NK-92 (cell line): ENCODE data around the gene NEAT1.

Experiments
- DNase-seq: peaks from one replicate; lab custom pipeline; 2025; ENCODE audit not compliant: unreplicated experiment; lab: John Stamatoyannopoulos, UW

The NEAT1 gene

DNA sequence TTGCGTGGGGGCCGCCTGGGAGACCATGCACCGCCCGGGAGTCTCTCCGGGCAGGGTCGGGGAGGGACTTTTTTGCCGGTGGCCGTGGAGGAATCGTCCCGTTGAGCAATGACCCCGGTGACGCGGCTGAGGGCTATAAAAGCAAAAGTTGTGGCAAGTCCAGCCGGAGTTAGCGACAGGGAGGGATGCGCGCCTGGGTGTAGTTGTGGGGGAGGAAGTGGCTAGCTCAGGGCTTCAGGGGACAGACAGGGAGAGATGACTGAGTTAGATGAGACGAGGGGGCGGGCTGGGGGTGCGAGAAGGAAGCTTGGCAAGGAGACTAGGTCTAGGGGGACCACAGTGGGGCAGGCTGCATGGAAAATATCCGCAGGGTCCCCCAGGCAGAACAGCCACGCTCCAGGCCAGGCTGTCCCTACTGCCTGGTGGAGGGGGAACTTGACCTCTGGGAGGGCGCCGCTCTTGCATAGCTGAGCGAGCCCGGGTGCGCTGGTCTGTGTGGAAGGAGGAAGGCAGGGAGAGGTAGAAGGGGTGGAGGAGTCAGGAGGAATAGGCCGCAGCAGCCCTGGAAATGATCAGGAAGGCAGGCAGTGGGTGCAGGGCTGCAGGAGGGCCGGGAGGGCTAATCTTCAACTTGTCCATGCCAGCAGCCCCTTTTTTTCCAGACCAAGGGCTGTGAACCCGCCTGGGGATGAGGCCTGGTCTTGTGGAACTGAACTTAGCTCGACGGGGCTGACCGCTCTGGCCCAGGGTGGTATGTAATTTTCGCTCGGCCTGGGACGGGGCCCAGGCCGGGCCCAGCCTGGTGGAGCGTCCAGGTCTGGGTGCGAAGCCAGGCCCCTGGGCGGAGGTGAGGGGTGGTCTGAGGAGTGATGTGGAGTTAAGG, at the start of gene NEAT1:
Gene NEAT1, plus strand, starts transcription at position 166 of the 883 bp plus-strand sequence.
- DNase-seq: peak; percentile 37

DNA sequence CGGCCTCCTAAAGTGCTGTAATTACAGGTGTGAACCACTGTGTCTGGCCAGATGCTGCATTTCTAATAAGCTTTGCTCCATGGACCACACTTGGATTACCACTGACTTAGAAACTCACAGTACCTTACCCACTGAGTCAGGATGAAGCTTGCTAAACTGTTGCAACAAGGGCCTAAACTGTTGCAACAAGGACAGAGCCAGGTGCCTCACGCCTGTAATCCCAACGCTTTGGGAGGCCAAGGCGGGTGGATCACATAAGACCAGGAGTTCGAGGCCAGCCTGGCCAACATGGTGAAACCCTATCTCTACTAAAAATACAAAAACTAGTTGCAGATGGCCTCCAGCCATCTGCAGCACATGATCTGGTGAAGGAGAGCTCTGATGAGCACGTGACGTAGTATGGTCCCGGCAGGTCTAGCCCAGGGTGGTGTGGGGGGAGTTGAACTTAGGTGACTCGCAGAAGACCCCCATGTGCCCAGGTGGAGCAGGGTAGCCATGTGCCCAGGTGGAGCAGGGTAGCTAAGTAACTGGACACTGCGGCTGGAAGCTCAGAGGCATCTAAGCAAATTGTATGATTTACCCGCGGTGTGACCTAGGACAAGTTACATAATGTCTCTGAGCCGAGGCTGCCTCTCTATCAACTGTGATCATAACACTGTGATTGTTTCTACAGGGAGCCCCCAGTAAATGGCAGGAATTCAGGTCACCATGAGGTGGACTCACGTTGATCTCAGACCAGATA, 48.6 kb upstream of the NEAT1 start:
- DNase-seq: no peak

DNA sequence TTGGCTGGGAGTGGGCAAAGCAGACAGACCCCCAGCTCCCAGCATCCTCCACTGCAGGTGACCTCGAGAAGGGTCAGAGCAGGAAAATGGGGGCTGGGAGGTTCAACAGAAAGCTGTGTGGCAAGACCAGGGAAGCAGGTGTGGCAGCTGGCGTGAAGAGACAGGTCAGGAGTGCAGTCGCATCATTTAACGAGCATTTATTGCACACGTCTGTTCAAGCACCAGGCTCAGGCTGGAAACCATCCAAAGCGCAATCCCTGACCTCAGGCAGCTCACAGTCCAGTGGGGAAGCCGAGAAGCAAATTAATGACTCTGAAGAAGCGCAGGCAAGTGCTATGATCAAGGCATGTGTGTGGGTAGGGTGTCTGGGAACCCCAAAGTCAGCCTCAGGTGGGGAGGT, 47.6 kb upstream of the NEAT1 start:
- no peak for DNase-seq

- no peak for DNase-seq
Observed at GRCh38 chr11:65376138-65376713, 46.4 kb upstream of the NEAT1 start.

DNA sequence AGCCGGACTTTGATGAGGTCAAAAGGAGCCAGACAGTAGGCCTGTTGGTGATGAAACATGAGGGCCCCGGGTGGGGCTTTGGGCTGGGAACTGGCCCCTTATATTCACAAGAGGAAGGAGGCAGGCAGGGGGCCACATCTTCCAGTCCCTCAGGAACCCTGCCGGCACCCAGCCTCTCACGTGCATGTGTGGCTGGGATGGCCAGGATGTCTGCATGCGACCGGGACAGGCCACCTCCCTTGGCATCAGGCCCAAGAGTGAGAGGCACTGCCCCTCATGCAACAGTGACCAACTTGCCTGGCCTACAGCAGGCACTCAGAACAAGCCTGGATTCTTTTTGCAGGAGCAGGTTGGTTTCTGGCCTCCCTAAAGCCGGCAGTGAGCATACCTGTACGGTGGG, 45.6 kb upstream of the NEAT1 start:
- no peak for DNase-seq

DNA sequence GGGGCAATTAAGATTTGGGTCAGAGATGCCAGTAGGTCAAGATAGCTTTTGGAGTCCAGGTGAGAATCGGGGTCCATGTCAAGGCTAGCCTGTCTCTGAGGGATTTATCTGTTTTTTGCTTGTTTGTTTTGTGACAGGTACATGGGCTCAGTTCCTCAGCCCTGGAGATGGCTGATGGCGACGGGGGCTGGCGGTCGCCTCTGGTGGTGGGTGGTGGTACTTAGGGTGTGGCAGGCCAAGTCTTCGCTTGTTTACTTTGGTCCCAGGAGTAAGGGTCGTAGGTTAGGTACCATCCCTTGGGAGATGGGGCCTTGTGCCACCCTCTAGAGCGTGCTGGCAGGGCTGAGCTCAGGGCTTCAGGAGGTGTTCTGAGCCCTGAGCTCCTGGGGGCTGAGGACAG, 44.8 kb upstream of the NEAT1 start:
- DNase-seq: no peak

DNA sequence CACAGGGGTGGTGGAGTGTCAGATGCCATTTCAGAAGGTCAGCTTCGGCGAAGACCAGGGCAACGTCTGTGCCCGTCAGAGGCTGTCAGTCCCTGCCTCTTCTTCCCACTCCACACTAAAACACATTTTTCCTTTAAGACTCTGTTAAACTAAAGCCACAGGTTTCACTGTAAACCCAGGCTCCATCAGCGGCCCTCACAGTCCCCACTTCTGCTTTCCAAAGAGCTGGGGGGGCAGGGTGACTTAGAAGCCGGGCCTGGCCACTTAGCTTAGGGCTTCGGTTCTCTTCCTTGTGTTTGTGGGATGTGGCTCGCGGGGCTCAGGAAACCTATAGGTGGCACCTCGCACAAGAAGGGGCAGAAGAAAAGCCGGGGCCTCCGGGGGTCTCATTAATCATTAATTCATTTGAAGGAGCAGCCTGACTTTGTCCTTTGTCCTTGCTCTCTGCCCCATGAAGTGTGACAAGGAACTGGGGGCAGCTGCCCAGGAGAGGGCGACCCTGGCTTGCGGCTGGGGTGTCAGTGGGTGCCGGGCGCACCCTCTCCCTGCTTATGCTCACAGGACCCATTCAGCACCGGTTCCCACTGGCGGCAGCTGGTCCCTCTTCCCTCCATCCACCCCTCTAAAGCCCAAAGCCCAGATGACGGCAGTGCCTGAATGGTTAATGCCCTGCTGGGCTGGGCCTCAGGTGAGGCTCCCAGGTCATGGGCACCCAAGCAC, 44.2 kb upstream of the NEAT1 start:
- no peak for DNase-seq

DNA sequence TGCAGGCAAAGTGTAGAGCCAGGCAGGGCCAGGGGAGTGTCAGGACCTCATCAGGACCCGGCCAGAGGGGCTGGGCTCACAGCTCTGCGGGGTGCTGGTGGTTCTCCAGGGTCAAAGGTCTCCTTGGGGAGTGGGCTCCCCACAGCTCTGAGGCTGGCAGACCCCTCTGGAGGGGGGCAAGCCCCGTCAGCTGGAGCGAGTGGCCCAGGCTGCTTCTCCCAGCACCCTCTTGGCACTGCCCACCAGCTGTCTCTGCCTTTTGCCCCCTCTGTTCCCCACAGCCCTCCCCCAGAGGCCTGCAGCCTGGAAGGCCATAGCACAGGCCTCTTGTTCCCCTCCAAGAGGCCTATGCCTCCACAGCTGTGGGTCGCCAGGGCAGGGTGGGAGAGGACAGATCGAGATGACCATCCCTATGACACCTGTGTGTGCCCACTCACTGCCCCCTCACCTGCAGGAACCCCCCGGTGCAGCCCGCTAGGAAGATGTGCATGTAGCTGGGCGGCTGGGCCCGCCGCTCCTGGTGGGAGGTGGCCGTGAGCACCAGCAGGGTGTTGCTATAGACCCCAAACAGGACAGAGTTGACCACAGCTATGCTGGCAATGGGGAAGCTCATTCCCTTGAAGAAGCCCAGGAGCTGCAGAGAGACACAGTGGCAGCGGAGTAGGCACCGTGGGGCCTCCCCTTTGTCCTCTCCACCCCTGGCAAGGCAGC, 43.5 kb upstream of the NEAT1 start:
- DNase-seq: no peak

- DNase-seq: no peak
Observed at GRCh38 chr11:65379698-65380459, 42.7 kb upstream of the NEAT1 start.

- DNase-seq: no peak
Observed at GRCh38 chr11:65380460-65381119, 42.0 kb upstream of the NEAT1 start.

DNA sequence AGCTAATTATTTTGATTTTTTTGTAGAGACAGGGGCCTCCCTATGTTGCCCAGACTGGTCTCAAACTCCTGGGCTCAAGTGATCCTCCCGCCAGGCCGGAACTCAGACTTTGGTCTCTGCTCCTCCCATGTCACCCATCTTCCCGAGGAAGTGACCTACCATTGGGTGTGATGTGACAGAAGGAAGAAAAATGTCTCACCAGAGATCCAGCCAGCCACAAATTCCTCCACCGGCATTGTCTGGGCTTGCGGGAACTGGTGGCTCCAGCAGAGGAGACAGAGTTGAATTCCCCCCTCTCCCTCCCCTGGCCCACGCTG, 40.9 kb upstream of the NEAT1 start:
- no peak for DNase-seq

- DNase-seq: peak; percentile 45
Observed at GRCh38 chr11:65382033-65382803, 40.4 kb upstream of the NEAT1 start, which contains the start of gene SLC25A45. TSS of gene SLC25A45 (minus strand) at chr11:65382646. CDS start at chr11:65381951, 695 bp downstream.

GRCh38 chr11:65382804-65383368, 39.7 kb upstream of the NEAT1 start:
- no peak for DNase-seq

DNA sequence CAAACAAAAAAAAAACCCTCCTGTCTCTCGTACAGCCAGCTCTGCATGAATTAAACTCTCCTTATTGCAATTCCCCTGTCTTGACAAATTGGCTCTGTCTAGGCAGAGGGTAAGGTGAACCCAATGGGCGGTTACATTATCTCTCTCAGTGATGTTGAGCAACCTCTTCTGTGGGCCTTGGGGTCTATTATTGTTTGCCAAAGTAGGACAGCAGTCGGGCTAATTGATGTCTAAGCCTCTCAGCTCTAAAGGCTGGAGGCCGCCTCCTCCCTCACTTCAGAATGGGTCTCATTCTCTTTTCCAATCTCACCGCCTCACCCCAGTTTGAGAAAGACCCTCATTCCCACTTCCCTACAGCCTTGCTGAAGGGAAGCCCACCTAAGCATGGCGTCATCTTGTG, 38.8 kb upstream of the NEAT1 start:
- DNase-seq: no peak

DNA sequence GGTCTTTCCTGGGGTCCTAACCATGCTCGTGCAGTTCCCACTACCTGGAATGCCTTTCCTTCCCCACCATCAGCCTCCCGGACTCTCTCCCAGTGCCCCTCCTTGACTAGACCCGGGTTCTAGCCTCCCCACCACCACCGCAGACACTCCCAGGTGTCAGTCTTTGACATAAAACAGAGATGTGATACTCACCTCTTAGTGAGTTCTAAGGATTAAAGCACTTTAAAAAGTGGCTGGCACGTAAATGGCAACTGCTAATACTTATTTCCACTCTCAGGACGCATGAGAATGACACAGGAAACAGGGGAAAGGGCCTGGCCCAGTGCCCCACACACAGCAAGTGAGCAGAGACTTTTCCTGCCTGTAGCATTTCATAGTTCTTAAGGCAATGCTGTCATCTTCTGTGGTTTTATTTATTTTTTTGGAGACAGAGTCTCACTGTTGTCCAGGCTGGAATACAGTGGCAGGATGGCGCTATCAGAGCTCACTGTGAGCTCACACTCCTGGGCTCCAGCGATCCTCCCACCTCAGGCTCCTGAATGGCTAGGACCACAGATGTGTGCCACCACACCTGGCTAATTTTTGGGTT, 38.2 kb upstream of the NEAT1 start:
- no peak for DNase-seq

GRCh38 chr11:65386307-65387140, 36.1 kb upstream of the NEAT1 start, which contains the start of gene FRMD8:
TSS of gene FRMD8 (plus strand) at chr11:65386637. CDS start at chr11:65387037, 400 bp downstream.
- no peak for DNase-seq

- no peak for DNase-seq
Observed at GRCh38 chr11:65388731-65389130, 33.9 kb upstream of the NEAT1 start.
